Superior temporal gyrus (tissue), 1 donor: Measurements from ENCODE around the gene ELF1.

ENCODE experiments used
- DNase-seq: peaks from one replicate; pipeline ENCODE4 v3.0.0-alpha.2; 2016; ENCODE audit errors: extremely low spot score

ELF1 gene

GRCh38 chr13:41019011-41019487 lies at the start of gene ELF1:
Gene ELF1, minus strand, starts transcription at chr13:41019316. Its CDS starts 37,262 bp downstream, at chr13:40982054.
- peak; percentile 60 for DNase-seq

- no peak for DNase-seq
Observed at GRCh38 chr13:41065078-41065477, 46.0 kb upstream of the ELF1 start.

- no peak for DNase-seq
Observed at GRCh38 chr13:41064493-41064892, 45.4 kb upstream of the ELF1 start.

- peak; percentile 67 for DNase-seq
Observed at GRCh38 chr13:41061914-41062837, 43.1 kb upstream of the ELF1 start.

GRCh38 chr13:41061075-41061913 lies 42.2 kb upstream of the ELF1 start, which contains the start of gene WBP4:
Gene WBP4, plus strand, starts transcription at chr13:41061509. Its CDS starts 165 bp downstream, at chr13:41061674.
- peak; percentile 98 for DNase-seq

- peak; percentile 91 for DNase-seq
Observed at GRCh38 chr13:41060724-41061074, 41.6 kb upstream of the ELF1 start.

GRCh38 chr13:41060082-41060723 lies 41.1 kb upstream of the ELF1 start:
- peak; percentile 85 for DNase-seq

- DNase-seq = peak; percentile 76
Observed at GRCh38 chr13:41059456-41060081, 40.5 kb upstream of the ELF1 start.

- DNase-seq = no peak
Observed at GRCh38 chr13:41058295-41059070, 39.4 kb upstream of the ELF1 start.

GRCh38 chr13:41056826-41057711 lies 38.0 kb upstream of the ELF1 start:
- DNase-seq = no peak

- DNase-seq = no peak
Observed at GRCh38 chr13:41056194-41056593, 37.1 kb upstream of the ELF1 start.

GRCh38 chr13:41054919-41055619 lies 36.0 kb upstream of the ELF1 start:
- no peak for DNase-seq

- peak; percentile 70 for DNase-seq
Observed at GRCh38 chr13:41054212-41054877, 35.2 kb upstream of the ELF1 start.

- DNase-seq = no peak
Observed at GRCh38 chr13:41053384-41053826, 34.3 kb upstream of the ELF1 start.

- no peak for DNase-seq
Observed at GRCh38 chr13:41052441-41052840, 33.3 kb upstream of the ELF1 start.

GRCh38 chr13:41049480-41050440 lies 30.6 kb upstream of the ELF1 start:
- no peak for DNase-seq

GRCh38 chr13:41048640-41049039 lies 29.5 kb upstream of the ELF1 start:
- no peak for DNase-seq
